B cell (primary cell): ENCODE results near the gene LRBA. TPM values are rescaled to one million over a fixed set of nuclear protein-coding genes. Genes with fewer than 3 reads are reported as not detected.

ENCODE experiments used
- ATAC-seq: fragments of 200-7000 bp; cut with Tn5 transposase; one replicate; pipeline ENCODE4 v1.10.0; 2021; ENCODE audit warnings: low read depth, mild to moderate bottlenecking, moderate number of reproducible peaks, moderate library complexity
- CTCF ChIA-PET: fragments of 350-600 bp; sonication (Branson Sonifier 250); formaldehyde crosslinking; loops from one replicate; lab custom pipeline; 2021; ENCODE audit warnings: antibody characterized with exemption, inconsistent platforms; lab: Charles Lee
- POLR2A ChIA-PET: fragments of 350-600 bp; sonication (Branson Sonifier 250); formaldehyde crosslinking; loops from one replicate; lab custom pipeline; 2021; ENCODE audit warnings: antibody characterized with exemption; lab: Charles Lee
- DNase-seq: peaks from one replicate; pipeline ENCODE4 v3.0.0; 2013
- H2AFZ ChIP-seq: 2 replicates; pipeline ENCODE4 v1.6.1; 2012; ENCODE audit warnings: mild to moderate bottlenecking, low read depth, low read length; ENCODE audit not compliant: insufficient read depth, poor library complexity, severe bottlenecking
- H3K27ac ChIP-seq, 2 donors: 1 replicate in 1 of 2; 2 replicates in 1 of 2; pipeline ENCODE4 v1.5.1; 2012 to 2013; ENCODE audit warnings: low read length in 2 of 2, mild to moderate bottlenecking in 2 of 2, moderate library complexity in 1 of 2
- H3K27me3 ChIP-seq, 4 experiments: fragments of 200-600 bp in 1 of 4; sonication (generic) in 1 of 4; replicated peaks in 1 of 4; 1 replicate in 2 of 4; 2 replicates in 2 of 4; pipeline versions ENCODE4 v1.6.1 to v1.7.0; 2013 to 2016; ENCODE audit warnings: low read length in 3 of 4, mild to moderate bottlenecking in 2 of 4, mixed read lengths in 1 of 4, moderate library complexity in 1 of 4; ENCODE audit not compliant: insufficient read depth in 4 of 4, control insufficient read depth in 3 of 4; ENCODE audit errors: control extremely low read depth in 1 of 4
- H3K36me3 ChIP-seq, 2 experiments: replicated peaks in 1 of 2; 1 replicate in 1 of 2; 2 replicates in 1 of 2; pipeline versions ENCODE4 v1.6.1 to v1.7.1; 2013; ENCODE audit warnings: low read length in 1 of 2; ENCODE audit not compliant: insufficient read depth in 2 of 2, control insufficient read depth in 1 of 2; ENCODE audit errors: control extremely low read depth in 1 of 2, extremely low read depth in 1 of 2
- H3K4me1 ChIP-seq, 2 donors: fragments of 200-600 bp in 1 of 2; sonication (generic) in 1 of 2; 1 replicate in 1 of 2; 2 replicates in 1 of 2; pipeline versions ENCODE4 v1.5.1 to v1.6.1; 2013 to 2017; ENCODE audit warnings: low read length in 2 of 2; ENCODE audit not compliant: control insufficient read depth in 2 of 2, insufficient read depth in 2 of 2
- H3K4me2 ChIP-seq: replicated peaks from 2 replicates; pipeline ENCODE3; 2012; ENCODE audit warnings: mild to moderate bottlenecking, low read depth, low read length; ENCODE audit not compliant: poor library complexity, severe bottlenecking
- H3K4me3 ChIP-seq, 5 experiments: fragments of 200-600 bp in 1 of 5; sonication (generic) in 1 of 5; 1 replicate in 3 of 5; 2 replicates in 2 of 5; pipeline versions ENCODE4 v1.5.1 to v1.7.0; 2011 to 2016; ENCODE audit warnings: low read length in 4 of 5, mild to moderate bottlenecking in 4 of 5, low read depth in 2 of 5, control low read depth in 1 of 5, moderate library complexity in 1 of 5; ENCODE audit not compliant: insufficient read depth in 1 of 5; ENCODE audit errors: control extremely low read depth in 1 of 5, extremely low read depth in 1 of 5
- H3K79me2 ChIP-seq: fragments of 200-600 bp; sonication (generic); one replicate; pipeline ENCODE4 v1.6.0; 2016; ENCODE audit warnings: low read length; ENCODE audit not compliant: control insufficient read depth, insufficient read depth
- H3K9ac ChIP-seq: fragments of 200-600 bp; sonication (generic); 2 replicates; pipeline ENCODE4 v1.6.1; 2017; ENCODE audit warnings: mild to moderate bottlenecking, low read length, moderate library complexity
- H3K9me3 ChIP-seq, 3 donors: one replicate each; pipeline versions ENCODE4 v1.6.1 to v1.7.1; 2013; ENCODE audit warnings: low read length in 2 of 3; ENCODE audit not compliant: control insufficient read depth in 2 of 3, insufficient read depth in 1 of 3; ENCODE audit errors: control extremely low read depth in 1 of 3
- H4K20me1 ChIP-seq: 2 replicates; pipeline ENCODE4 v1.6.0; 2012; ENCODE audit warnings: mild to moderate bottlenecking, low read length; ENCODE audit not compliant: insufficient read depth, control insufficient read depth, poor library complexity, severe bottlenecking
- H3K27ac Mint-ChIP-seq: one replicate; pipeline ENCODE4 v1.8.0; 2021; ENCODE audit warnings: mixed read lengths
- H3K27me3 Mint-ChIP-seq: one replicate; pipeline ENCODE4 v1.8.0; 2021; ENCODE audit warnings: mixed read lengths
- H3K4me1 Mint-ChIP-seq: one replicate; pipeline ENCODE4 v1.8.0; 2021; ENCODE audit warnings: mixed read lengths
- H3K4me3 Mint-ChIP-seq: one replicate; pipeline ENCODE4 v1.8.0; 2021; ENCODE audit warnings: mixed read lengths
- H3K9me3 Mint-ChIP-seq: one replicate; pipeline ENCODE4 v1.8.0; 2022; ENCODE audit warnings: mixed read lengths; ENCODE audit not compliant: insufficient read depth
- EZH2 ChIP-seq: IDR thresholded peaks from 2 replicates; pipeline ENCODE4 v1.6.1; 2012; ENCODE audit warnings: borderline replicate concordance, low read depth, mild to moderate bottlenecking, moderate library complexity, low read length; ENCODE audit not compliant: insufficient read depth, poor library complexity, severe bottlenecking
- WGBS: methylation state at CpG from one replicate; pipeline ENCODE4 v1.1.5; 2013; ENCODE audit warnings: missing lambda C conversion rate; ENCODE audit not compliant: insufficient coverage; 5-methylcytosine and 5-hydroxymethylcytosine counted together
- intact Hi-C: fragments of 100-400 bp; cut with micrococcal nuclease; formaldehyde crosslinking; loops from one replicate; pipeline ENCODE4 v1.10.0; 2022
- polyA plus RNA-seq: library from polyadenylated mRNA; depleted of rRNA; stranded (reverse); fragments of >200 nt; gene quantifications from 2 replicates; pipeline ENCODE4 v1.2.3, GENCODE V29; 2012
- total RNA-seq, 2 donors: library from RNA; stranded (reverse); fragments of 120-200 nt in 1 of 2; gene quantifications; 1 replicate in 1 of 2; 2 replicates in 1 of 2; pipeline versions ENCODE4 v1.2.3 to v1.2.4, GENCODE V29; 2013 to 2022
- TF ChIP-seq, protein P1 (sequence below): fragments of 200-600 bp; IDR thresholded peaks from one replicate; pipeline ENCODE4 v1.8.0; 2022; ENCODE audit warnings: antibody characterized with exemption, mild to moderate bottlenecking

The LRBA gene
- total and polyA plus RNA-seq, 2 donors (not counting 1 experiment from before 2014, with no cell fraction given), result 17.5 to 86.7 TPM

DNA sequence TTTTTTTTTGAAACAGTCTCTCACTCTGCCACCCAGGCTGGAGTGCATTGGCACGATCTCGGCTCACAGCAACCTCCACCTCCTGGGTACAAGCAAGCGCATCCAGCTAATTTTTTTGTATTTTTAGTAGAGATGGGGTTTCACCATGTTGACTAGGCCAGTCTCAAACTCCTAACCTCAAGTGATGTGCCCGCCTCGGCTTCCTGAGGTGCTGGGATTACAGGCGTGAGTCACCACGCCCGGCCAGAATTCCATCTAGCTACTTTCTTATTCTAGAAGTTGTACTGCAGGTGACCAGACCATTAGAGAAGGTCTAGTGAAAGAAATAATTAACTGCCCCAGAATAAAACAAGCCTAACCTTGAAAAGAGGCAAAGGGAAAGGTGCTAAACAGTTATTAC lies 2.3 kb downstream of the LRBA start:
- TF ChIP-seq, protein P1, sequence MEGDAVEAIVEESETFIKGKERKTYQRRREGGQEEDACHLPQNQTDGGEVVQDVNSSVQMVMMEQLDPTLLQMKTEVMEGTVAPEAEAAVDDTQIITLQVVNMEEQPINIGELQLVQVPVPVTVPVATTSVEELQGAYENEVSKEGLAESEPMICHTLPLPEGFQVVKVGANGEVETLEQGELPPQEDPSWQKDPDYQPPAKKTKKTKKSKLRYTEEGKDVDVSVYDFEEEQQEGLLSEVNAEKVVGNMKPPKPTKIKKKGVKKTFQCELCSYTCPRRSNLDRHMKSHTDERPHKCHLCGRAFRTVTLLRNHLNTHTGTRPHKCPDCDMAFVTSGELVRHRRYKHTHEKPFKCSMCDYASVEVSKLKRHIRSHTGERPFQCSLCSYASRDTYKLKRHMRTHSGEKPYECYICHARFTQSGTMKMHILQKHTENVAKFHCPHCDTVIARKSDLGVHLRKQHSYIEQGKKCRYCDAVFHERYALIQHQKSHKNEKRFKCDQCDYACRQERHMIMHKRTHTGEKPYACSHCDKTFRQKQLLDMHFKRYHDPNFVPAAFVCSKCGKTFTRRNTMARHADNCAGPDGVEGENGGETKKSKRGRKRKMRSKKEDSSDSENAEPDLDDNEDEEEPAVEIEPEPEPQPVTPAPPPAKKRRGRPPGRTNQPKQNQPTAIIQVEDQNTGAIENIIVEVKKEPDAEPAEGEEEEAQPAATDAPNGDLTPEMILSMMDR, result no peak
- TF ChIP-seq EZH2, result no peak
- Histone ChIP-seq H3K9me3 (no peaks in the 10 kb centered on the region), H3K36me3 (peaks cover 0 to 2% of the 10 kb centered on the region in 2 experiments), H3K79me2 (peaks cover 76% of the 10 kb centered on the region), H4K20me1 (peaks cover 10% of the 10 kb centered on the region), H3K27me3 (no peaks in the 10 kb centered on the region), H2AFZ (peak overlapping the region; percentile 30), H3K27ac (peak overlapping the region in 1 of 2 donors; percentile 18), H3K4me1 (peaks cover 29 to 32% of the 10 kb centered on the region in 2 donors), H3K4me2 (peak overlapping the region; percentile 83), H3K9ac (peak overlapping the region; percentile 49), H3K4me3 (peak overlapping the region in 4 of 5 experiments; percentile 7 to 43 (median 18))
- intact Hi-C loops, result loop anchor here (10.0 kb wide), 1 partner anchor 1652 kb away; no protein-coding TSS in a partner anchor
- Mint-ChIP-seq H3K9me3 (no peaks in the 10 kb centered on the region), H3K27ac (no peak overlapping the region), H3K4me1 (peaks cover 33% of the 10 kb centered on the region), H3K4me3 (peak overlapping the region; percentile 50), H3K27me3 (no peaks in the 10 kb centered on the region)
- ChIA-PET CTCF (interaction anchor here (0.6 to 0.7 kb wide), 2 partner anchors 11 to 1323 kb away, joined by 3 to 4 read pairs; no protein-coding TSS in a partner anchor), POLR2A (no interaction called here)
- no CpG with 5 or more reads among the region's 8 CpGs for WGBS
- ATAC-seq, result no peak
- DNase-seq, result no peak

DNA sequence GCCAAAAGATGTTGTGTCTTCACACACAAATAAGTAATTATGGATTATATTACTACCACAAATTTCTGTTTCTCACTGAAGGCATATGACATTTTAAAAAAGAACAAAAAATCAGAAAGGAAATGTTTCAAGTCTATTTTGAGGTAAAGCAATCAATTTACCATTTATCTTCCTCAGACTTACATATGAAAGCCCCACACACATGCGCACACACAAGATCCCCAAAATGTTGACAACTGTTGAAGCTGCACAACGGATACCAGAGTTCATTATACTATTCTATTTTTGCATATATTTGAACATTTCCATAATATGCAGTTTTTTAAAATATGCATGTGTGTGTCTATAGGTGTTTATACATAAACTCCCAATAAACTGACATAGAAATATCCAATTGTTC lies 2.7 kb downstream of the LRBA start:
- WGBS, result no CpG with 5 or more reads among the region's 2 CpGs
- peaks cover 29 to 32% of the 10 kb centered on the region in 2 donors for H3K4me1 ChIP-seq
- H3K9me3 ChIP-seq, result no peaks in the 10 kb centered on the region
- no peak overlapping the region for H2AFZ ChIP-seq
- ATAC-seq (no peak), DNase-seq (no peak)
- Mint-ChIP-seq H3K9me3 (no peaks in the 10 kb centered on the region), H3K4me1 (peaks cover 35% of the 10 kb centered on the region), H3K27ac (no peak overlapping the region), H3K27me3 (no peaks in the 10 kb centered on the region), H3K4me3 (peak overlapping the region; percentile 66)
- H4K20me1 ChIP-seq, result peaks cover 10% of the 10 kb centered on the region
- H3K27me3 ChIP-seq, result no peaks in the 10 kb centered on the region
- H3K4me3 ChIP-seq, result peak overlapping the region in 2 of 5 experiments; percentile 20 to 43
- peak overlapping the region; percentile 83 for H3K4me2 ChIP-seq
- peak overlapping the region; percentile 49 for H3K9ac ChIP-seq
- no peak for TF ChIP-seq EZH2
- TF ChIP-seq, protein P1, result no peak
- POLR2A ChIA-PET, result no interaction called here
- intact Hi-C loops, result loop anchor here (10.0 kb wide), 1 partner anchor 1652 kb away; no protein-coding TSS in a partner anchor
- peak overlapping the region in 1 of 2 donors; percentile 26 for H3K27ac ChIP-seq
- H3K36me3 ChIP-seq, result peaks cover 0 to 2% of the 10 kb centered on the region in 2 experiments
- peaks cover 80% of the 10 kb centered on the region for H3K79me2 ChIP-seq
- CTCF ChIA-PET, result interaction anchor here (0.7 kb wide), 1 partner anchor 1323 kb away, joined by 3 read pairs; no protein-coding TSS in a partner anchor
